ENCODE results near the gene CCL25. TPM values are rescaled to one million over a fixed set of nuclear protein-coding genes. Genes with fewer than 3 reads are reported as not detected.
A peak's percentile ranks its signal among the peaks of the same experiment; 100 is the strongest.

CCL25 gene
- total and polyA plus RNA-seq, 2 of the 4 experiments (the other 2 are of a cell fraction) = not detected

DNA sequence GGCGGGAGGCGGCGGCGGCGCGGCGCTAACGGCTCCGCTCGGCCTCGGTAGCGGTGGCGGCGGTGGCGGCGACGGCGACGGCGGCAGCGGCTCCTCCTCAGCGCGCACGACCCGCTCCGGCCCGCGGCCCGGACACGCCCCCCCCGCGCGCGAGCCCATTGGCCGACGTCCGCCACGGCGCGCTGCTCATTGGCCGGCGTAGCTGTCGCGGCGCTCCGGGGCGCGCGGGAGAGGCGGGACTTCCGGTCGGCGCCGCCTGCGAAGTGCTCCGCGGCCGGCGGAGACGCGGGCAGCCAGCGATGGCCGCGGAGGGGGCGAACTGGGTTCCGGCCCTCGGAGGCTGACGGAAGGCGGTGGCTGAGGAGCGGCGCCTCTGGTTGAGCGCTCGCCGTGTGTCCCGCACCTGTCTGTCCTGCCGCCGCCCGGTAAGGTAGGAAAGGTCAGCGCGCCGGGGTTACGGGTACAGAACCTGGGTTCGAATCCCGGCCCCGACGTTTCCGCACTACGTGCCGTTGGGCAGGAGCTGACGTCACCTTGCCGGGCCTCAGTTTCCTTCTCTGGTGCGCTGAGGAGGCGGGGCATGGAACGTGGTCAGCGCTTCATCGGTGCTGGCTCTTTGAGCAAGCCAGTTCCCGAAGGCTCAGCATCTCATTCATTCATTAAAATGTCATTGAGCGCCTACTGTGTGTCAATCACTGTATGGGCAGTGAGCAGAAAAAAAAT lies 46.9 kb upstream of the CCL25 start, which contains the start of gene ELAVL1:
Gene ELAVL1 (minus strand): TSS at position 108 of the 723 bp plus-strand sequence. CDS start 13,826 bp downstream, outside the sequence.
- H4K20me1 ChIP-seq (ENCODE audit: insufficient read depth, low read length) = peaks cover 40% of the 10 kb centered on the region
- 1% methylated on average over 53 of the region's 98 CpGs; no CpG with 5 or more reads in 1 of the 2 experiments for WGBS, 2 experiments (ENCODE audit: extremely low coverage in 2 of 2, insufficient read length in 1 of 2)
- in situ Hi-C loops (cut with MboI; ENCODE audit: low sequenced_read_pairs) = no loop called here
- intact Hi-C loops (cut with micrococcal nuclease) = loop anchor here (10.0 kb wide), 1 partner anchor 249 kb away; no protein-coding TSS in a partner anchor
- peak within 1 kb of the TSS; percentile 88 for H3K23ac ChIP-seq (ENCODE audit: low read depth, low read length)
- no peaks in the 10 kb centered on the region for H3K27me3 ChIP-seq (ENCODE audit: control insufficient read depth, insufficient read depth, low read length)
- peak within 1 kb of the TSS; percentile 97 for H3K27ac ChIP-seq (ENCODE audit: insufficient read depth, low read length)
- H2AK9ac ChIP-seq (replicated peaks; ENCODE audit: low read depth, low read length, poor library complexity) = peak within 1 kb of the TSS; percentile 99
- no peak within 1 kb of the TSS for H2BK20ac ChIP-seq (ENCODE audit: low read depth, low read length)
- peaks cover 12% of the 10 kb centered on the region for H3K9me1 ChIP-seq (ENCODE audit: insufficient read depth, low read length)
- ATAC-seq (ENCODE audit: low read depth) (peak; percentile 93), DNase-seq (peak; percentile 85)
- peak within 1 kb of the TSS; percentile 97 for H3K4me2 ChIP-seq (ENCODE audit: low read depth, low read length)
- peak within 1 kb of the TSS; percentile 85 for H4K5ac ChIP-seq (ENCODE audit: low read depth, low read length)
- H3K9ac ChIP-seq (ENCODE audit: low read depth, low read length) = peak within 1 kb of the TSS; percentile 95
- H3K4ac ChIP-seq (ENCODE audit: low read depth, low read length) = peak within 1 kb of the TSS; percentile 71
- TF ChIP-seq MXI1 (IDR thresholded peaks at IDR 0.05; ENCODE audit: borderline replicate concordance, low read depth, low read length) (peak; percentile 64; the same call in 1 of the 2 replicates), BHLHE40 (IDR thresholded peaks at IDR 0.05; ENCODE audit: low read depth, low read length) (no peak), CHD1 (IDR thresholded peaks at IDR 0.05; ENCODE audit: low read depth, low read length) (no peak), FOS (IDR thresholded peaks at IDR 0.05; ENCODE audit: low read depth, low read length) (peak; percentile 30; the same call in 1 of the 2 replicates), CEBPB (IDR thresholded peaks at IDR 0.05; ENCODE audit: low read depth, low read length) (no peak), MAZ (IDR thresholded peaks at IDR 0.05; ENCODE audit: borderline replicate concordance, low read depth, low read length) (peak; percentile 68; the same call in 1 of the 2 replicates), POLR2A (IDR thresholded peaks at IDR 0.05; ENCODE audit: low read depth, low read length) (peak; percentile 88), MAFK (IDR thresholded peaks at IDR 0.05; ENCODE audit: low read depth, low read length) (no peak)
- TF ChIP-seq, protein P1, sequence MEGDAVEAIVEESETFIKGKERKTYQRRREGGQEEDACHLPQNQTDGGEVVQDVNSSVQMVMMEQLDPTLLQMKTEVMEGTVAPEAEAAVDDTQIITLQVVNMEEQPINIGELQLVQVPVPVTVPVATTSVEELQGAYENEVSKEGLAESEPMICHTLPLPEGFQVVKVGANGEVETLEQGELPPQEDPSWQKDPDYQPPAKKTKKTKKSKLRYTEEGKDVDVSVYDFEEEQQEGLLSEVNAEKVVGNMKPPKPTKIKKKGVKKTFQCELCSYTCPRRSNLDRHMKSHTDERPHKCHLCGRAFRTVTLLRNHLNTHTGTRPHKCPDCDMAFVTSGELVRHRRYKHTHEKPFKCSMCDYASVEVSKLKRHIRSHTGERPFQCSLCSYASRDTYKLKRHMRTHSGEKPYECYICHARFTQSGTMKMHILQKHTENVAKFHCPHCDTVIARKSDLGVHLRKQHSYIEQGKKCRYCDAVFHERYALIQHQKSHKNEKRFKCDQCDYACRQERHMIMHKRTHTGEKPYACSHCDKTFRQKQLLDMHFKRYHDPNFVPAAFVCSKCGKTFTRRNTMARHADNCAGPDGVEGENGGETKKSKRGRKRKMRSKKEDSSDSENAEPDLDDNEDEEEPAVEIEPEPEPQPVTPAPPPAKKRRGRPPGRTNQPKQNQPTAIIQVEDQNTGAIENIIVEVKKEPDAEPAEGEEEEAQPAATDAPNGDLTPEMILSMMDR (conservative IDR thresholded peaks at IDR 0.05; ENCODE audit: low read depth, low read length) = no peak
- H3K79me1 ChIP-seq (ENCODE audit: low read depth in 1 of 2, low read length in 2 of 2) = peaks cover 7 to 51% of the 10 kb centered on the region in 2 experiments
- 0 out of 2 replicates have a peak within 1 kb of the TSS, but pooled peaks have one; percentile 22 for H2AK5ac ChIP-seq (ENCODE audit: low read depth, low read length)
- H3K9me3 ChIP-seq (ENCODE audit: control insufficient read depth, insufficient read depth, low read length) = no peaks in the 10 kb centered on the region
- H3K36me3 ChIP-seq (ENCODE audit: control insufficient read depth, insufficient read depth, low read length) = peaks cover 7% of the 10 kb centered on the region
- peaks cover 12% of the 10 kb centered on the region for H3K4me1 ChIP-seq (ENCODE audit: control insufficient read depth, insufficient read depth, low read length)
- ChIA-PET CTCF (interaction anchor here (1.3 kb wide), 1 partner anchor 61 kb away, joined by 5 read pairs; no protein-coding TSS in a partner anchor), POLR2A (ENCODE audit: unreplicated experiment) (interaction anchor here (0.6 to 1.1 kb wide), 2 partner anchors 52 to 319 kb away, joined by 4 read pairs; no protein-coding TSS in a partner anchor)
- H3K4me3 ChIP-seq (ENCODE audit: insufficient read depth, low read depth, low read length) = peak within 1 kb of the TSS; percentile 99
- no peak within 1 kb of the TSS for H2BK15ac ChIP-seq (ENCODE audit: low read depth, low read length)
- dilution Hi-C loops (cut with HindIII; ENCODE audit: low sequenced_read_pairs, unreplicated experiment) = no loop called here
- peak within 1 kb of the TSS; percentile 91 for H3K14ac ChIP-seq (replicated peaks; ENCODE audit: low read depth, low read length)
- no peak within 1 kb of the TSS for H3K18ac ChIP-seq (ENCODE audit: low read depth, low read length)
- peak within 1 kb of the TSS; percentile 68; the same call in 1 of the 2 replicates for H3K56ac ChIP-seq (ENCODE audit: extremely low read depth, insufficient read depth, low read length)
- peak within 1 kb of the TSS; percentile 100 for H2AFZ ChIP-seq (replicated peaks; ENCODE audit: low read length, poor library complexity)
- H4K8ac ChIP-seq (ENCODE audit: low read depth in 2 of 2, low read length in 2 of 2) = peak within 1 kb of the TSS; percentile 17 to 96
- peak within 1 kb of the TSS; percentile 71 for H2BK120ac ChIP-seq (ENCODE audit: low read depth, low read length)
- H2BK5ac ChIP-seq (ENCODE audit: low read depth, low read length, poor library complexity, severe bottlenecking) = peak within 1 kb of the TSS; percentile 89
- BruUV-seq (replicated peaks) = TSS peak; percentile 60
- peak within 1 kb of the TSS; percentile 87 for H4K91ac ChIP-seq (ENCODE audit: insufficient read depth, low read depth, low read length)
